Parathyroid adenoma (tissue), 2 donors: ENCODE measurements around the gene LYG1.

Experiments
- H2AFZ ChIP-seq: fragments of 300-600 bp; sonication (generic); one replicate; pipeline ENCODE4 v1.7.0; 2017; ENCODE audit warnings: antibody characterized with exemption, mild to moderate bottlenecking
- H3K27ac ChIP-seq: fragments of 300-600 bp; sonication (generic); one replicate; pipeline ENCODE4 v1.7.0; 2017
- H3K27me3 ChIP-seq: fragments of 300-600 bp; sonication (generic); one replicate; pipeline ENCODE4 v1.7.0; 2017; ENCODE audit warnings: low read length; ENCODE audit not compliant: control insufficient read depth, insufficient read depth
- H3K36me3 ChIP-seq: fragments of 300-600 bp; sonication (generic); one replicate; pipeline ENCODE4 v1.7.0; 2017; ENCODE audit warnings: low read length; ENCODE audit not compliant: control insufficient read depth, insufficient read depth
- H3K4me1 ChIP-seq: fragments of 300-600 bp; sonication (generic); one replicate; pipeline ENCODE4 v1.7.0; 2017; ENCODE audit warnings: control low read depth
- H3K4me2 ChIP-seq: fragments of 300-600 bp; sonication (generic); one replicate; pipeline ENCODE4 v1.7.0; 2017; ENCODE audit warnings: low read length
- H3K4me3 ChIP-seq: fragments of 300-600 bp; sonication (generic); one replicate; pipeline ENCODE4 v1.7.0; 2017; ENCODE audit warnings: low read depth, low read length
- H3K79me2 ChIP-seq: fragments of 300-600 bp; sonication (generic); one replicate; pipeline ENCODE4 v1.7.0; 2017; ENCODE audit warnings: control low read depth
- H3K9ac ChIP-seq: fragments of 300-600 bp; sonication (generic); one replicate; pipeline ENCODE4 v1.7.0; 2017; ENCODE audit warnings: mild to moderate bottlenecking
- H3K9me3 ChIP-seq: fragments of 300-600 bp; sonication (generic); one replicate; pipeline ENCODE4 v1.7.0; 2017; ENCODE audit warnings: low read length; ENCODE audit not compliant: control insufficient read depth
- CTCF ChIP-seq: fragments of 300-600 bp; sonication (generic); IDR thresholded peaks from one replicate; pipeline ENCODE4 v1.7.0; 2017; ENCODE audit warnings: antibody characterized with exemption, mild to moderate bottlenecking
- donor health status: primary hyperparathyroidism.

LYG1 gene

DNA sequence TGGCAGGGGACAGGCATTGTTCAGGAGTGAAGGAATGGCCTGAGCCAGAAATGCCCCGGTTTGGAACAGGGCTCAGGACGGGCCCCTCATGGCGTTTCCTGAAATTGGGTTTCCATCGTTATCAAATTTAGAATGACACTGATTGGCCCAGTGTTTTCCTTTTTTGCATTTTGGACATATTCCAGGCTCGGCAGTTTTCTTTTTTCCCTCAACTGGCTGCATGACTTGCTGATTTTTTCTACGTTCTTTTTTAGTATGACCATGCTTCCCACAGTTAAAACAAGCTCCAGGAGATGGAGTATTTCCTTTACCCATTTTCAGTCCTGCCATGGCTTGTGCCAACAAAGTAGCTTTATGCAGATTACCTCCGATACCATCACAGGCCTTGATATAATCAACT is 25.1 kb downstream of the LYG1 start:
- TF ChIP-seq CTCF, result no peak
- no peaks in the 10 kb centered on the region for H3K36me3 ChIP-seq
- H3K27me3 ChIP-seq, result no peaks in the 10 kb centered on the region
- no peaks in the 10 kb centered on the region for H3K4me1 ChIP-seq
- H3K79me2 ChIP-seq, result no peaks in the 10 kb centered on the region
- no peak overlapping the region for H3K27ac ChIP-seq
- no peak overlapping the region for H3K9ac ChIP-seq
- no peak overlapping the region for H2AFZ ChIP-seq
- no peak overlapping the region for H3K4me2 ChIP-seq
- no peak overlapping the region for H3K4me3 ChIP-seq
- no peaks in the 10 kb centered on the region for H3K9me3 ChIP-seq

DNA sequence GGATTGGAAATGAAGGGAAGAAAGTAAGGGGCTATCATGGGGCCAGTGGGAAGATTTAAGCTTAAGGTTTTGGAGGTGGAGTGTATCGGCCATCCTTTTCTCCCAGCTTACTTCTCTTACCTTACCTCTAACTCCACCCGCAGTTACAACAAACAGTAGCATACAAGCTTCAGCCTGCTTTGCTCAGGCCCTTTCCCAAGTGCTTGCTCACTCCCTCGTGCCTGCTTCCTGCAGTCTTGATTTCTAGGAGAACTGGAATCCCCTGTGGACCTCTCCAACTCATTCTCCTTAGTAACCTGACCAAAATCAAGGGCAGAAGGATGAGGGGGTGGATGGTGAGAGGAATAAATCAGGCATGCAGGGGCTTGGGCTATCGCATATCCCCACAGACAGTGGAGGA is 39.8 kb downstream of the LYG1 start:
- Histone ChIP-seq H3K4me3 (no peak overlapping the region), H3K4me1 (no peaks in the 10 kb centered on the region), H3K9me3 (no peaks in the 10 kb centered on the region), H3K27me3 (no peaks in the 10 kb centered on the region), H3K79me2 (no peaks in the 10 kb centered on the region), H3K9ac (no peak overlapping the region), H2AFZ (no peak overlapping the region), H3K36me3 (no peaks in the 10 kb centered on the region), H3K27ac (no peak overlapping the region), H3K4me2 (no peak overlapping the region)
- TF ChIP-seq CTCF, result no peak

DNA sequence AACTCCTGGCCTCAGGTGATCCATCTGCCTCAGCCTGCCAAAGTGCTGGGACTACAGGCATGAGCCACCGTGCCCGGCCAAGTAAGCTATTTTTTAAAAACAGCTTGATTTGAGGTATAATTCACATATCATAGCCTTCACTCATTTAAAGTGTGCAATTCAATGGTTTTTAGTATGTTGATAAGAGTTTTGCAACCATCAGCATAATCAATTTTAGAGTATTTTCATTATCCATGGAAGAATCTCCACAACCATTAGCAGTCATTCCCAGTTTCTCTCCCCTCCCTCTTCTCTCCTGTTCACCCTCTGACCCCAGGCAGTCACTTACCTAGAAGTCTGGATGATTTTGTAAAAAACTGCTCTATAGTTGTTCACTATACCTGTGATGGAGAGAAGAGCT is 40.8 kb downstream of the LYG1 start:
- no peak overlapping the region for H3K4me2 ChIP-seq
- no peak overlapping the region for H3K27ac ChIP-seq
- TF ChIP-seq CTCF, result no peak
- H2AFZ ChIP-seq, result no peak overlapping the region
- H3K9ac ChIP-seq, result no peak overlapping the region
- H3K79me2 ChIP-seq, result no peaks in the 10 kb centered on the region
- H3K27me3 ChIP-seq, result no peaks in the 10 kb centered on the region
- no peaks in the 10 kb centered on the region for H3K4me1 ChIP-seq
- no peak overlapping the region for H3K4me3 ChIP-seq
- H3K36me3 ChIP-seq, result no peaks in the 10 kb centered on the region
- no peaks in the 10 kb centered on the region for H3K9me3 ChIP-seq

- no peaks in the 10 kb centered on the region for H3K79me2 ChIP-seq
- H3K27ac ChIP-seq, result no peak overlapping the region
- no peaks in the 10 kb centered on the region for H3K4me1 ChIP-seq
- H3K9me3 ChIP-seq, result no peaks in the 10 kb centered on the region
- no peak overlapping the region for H3K9ac ChIP-seq
- no peaks in the 10 kb centered on the region for H3K36me3 ChIP-seq
- TF ChIP-seq CTCF, result no peak
- no peak overlapping the region for H2AFZ ChIP-seq
- no peak overlapping the region for H3K4me3 ChIP-seq
- no peak overlapping the region for H3K4me2 ChIP-seq
- no peaks in the 10 kb centered on the region for H3K27me3 ChIP-seq
Measured at GRCh38 chr2:99259465-99259864, 41.5 kb downstream of the LYG1 start.

GRCh38 chr2:99256677-99257076 is 44.3 kb downstream of the LYG1 start:
- H3K4me1 ChIP-seq, result no peaks in the 10 kb centered on the region
- H3K27me3 ChIP-seq, result no peaks in the 10 kb centered on the region
- no peak overlapping the region for H3K9ac ChIP-seq
- H3K4me2 ChIP-seq, result no peak overlapping the region
- H3K79me2 ChIP-seq, result no peaks in the 10 kb centered on the region
- no peak overlapping the region for H2AFZ ChIP-seq
- no peak for TF ChIP-seq CTCF
- no peak overlapping the region for H3K4me3 ChIP-seq
- no peaks in the 10 kb centered on the region for H3K36me3 ChIP-seq
- H3K9me3 ChIP-seq, result no peaks in the 10 kb centered on the region
- no peak overlapping the region for H3K27ac ChIP-seq
